IMR-90 (cell line): ENCODE measurements around the gene DMRTC2. TPM values are rescaled to one million over a fixed set of nuclear protein-coding genes. Genes with fewer than 3 reads are reported as not detected.

Experiments
- ATAC-seq: fragments of 200-7000 bp; cut with Tn5 transposase; 2 replicates; pipeline ENCODE4 v1.9.1; 2020; ENCODE audit warnings: low read depth, mild to moderate bottlenecking, moderate library complexity
- BruUV-seq: library from RNA; stranded (reverse); fragments of 400-500 nt; replicated peaks from 2 replicates; lab custom pipeline; 2021; lab: Mats Ljungman, UMichigan
- CTCF ChIA-PET: fragments of 300-600 bp; formaldehyde crosslinking; extraction: SDS; loops from one replicate; lab custom pipeline; 2021; ENCODE audit warnings: antibody characterized with exemption; lab: Yijun Ruan, JAX
- POLR2A ChIA-PET: fragments of 300-600 bp; sonication (Branson Sonifier 250); formaldehyde crosslinking; loops from one replicate; lab custom pipeline; 2022; ENCODE audit warnings: antibody characterized with exemption; ENCODE audit not compliant: unreplicated experiment; lab: Charles Lee
- DNase-seq: peaks from one replicate; pipeline ENCODE4 v3.0.0; 2013
- H2AFZ ChIP-seq: replicated peaks from 2 replicates; pipeline ENCODE3; 2013; ENCODE audit warnings: low read length, mild to moderate bottlenecking; ENCODE audit not compliant: poor library complexity
- H2AK5ac ChIP-seq: 2 replicates; pipeline ENCODE4 v1.6.1; 2013; ENCODE audit warnings: low read depth, low read length, inconsistent platforms
- H2AK9ac ChIP-seq: replicated peaks from 2 replicates; pipeline ENCODE3; 2013; ENCODE audit warnings: mild to moderate bottlenecking, low read depth, low read length, moderate library complexity; ENCODE audit not compliant: poor library complexity
- H2BK120ac ChIP-seq: 2 replicates; pipeline ENCODE4 v1.6.1; 2013; ENCODE audit warnings: low read depth, low read length, inconsistent platforms
- H2BK15ac ChIP-seq: 3 replicates; pipeline ENCODE4 v1.6.1; 2013; ENCODE audit warnings: low read depth, low read length, inconsistent platforms
- H2BK20ac ChIP-seq: 2 replicates; pipeline ENCODE4 v1.6.1; 2013; ENCODE audit warnings: low read depth, mild to moderate bottlenecking, inconsistent platforms, low read length, moderate library complexity
- H2BK5ac ChIP-seq: 2 replicates; pipeline ENCODE4 v1.6.1; 2013; ENCODE audit warnings: mild to moderate bottlenecking, low read depth, low read length, inconsistent platforms; ENCODE audit not compliant: poor library complexity, severe bottlenecking
- H3K14ac ChIP-seq: replicated peaks from 2 replicates; pipeline ENCODE4 v1.6.1; 2013; ENCODE audit warnings: low read depth, low read length, inconsistent platforms
- H3K18ac ChIP-seq: 2 replicates; pipeline ENCODE4 v1.6.1; 2013; ENCODE audit warnings: low read depth, low read length, control low read depth
- H3K23ac ChIP-seq: 2 replicates; pipeline ENCODE4 v1.6.1; 2013; ENCODE audit warnings: low read depth, low read length, inconsistent platforms
- H3K27ac ChIP-seq: 2 replicates; pipeline ENCODE4 v1.5.1; 2013; ENCODE audit warnings: mild to moderate bottlenecking, control low read depth, low read length; ENCODE audit not compliant: insufficient read depth
- H3K27me3 ChIP-seq: 2 replicates; pipeline ENCODE4 v1.6.1; 2013; ENCODE audit warnings: low read length; ENCODE audit not compliant: control insufficient read depth, insufficient read depth
- H3K36me3 ChIP-seq: 2 replicates; pipeline ENCODE4 v1.6.1; 2013; ENCODE audit warnings: low read length, mixed read lengths; ENCODE audit not compliant: control insufficient read depth, insufficient read depth
- H3K4ac ChIP-seq: 2 replicates; pipeline ENCODE4 v1.6.1; 2013; ENCODE audit warnings: low read depth, low read length, inconsistent platforms
- H3K4me1 ChIP-seq: 2 replicates; pipeline ENCODE4 v1.6.1; 2013; ENCODE audit warnings: low read length, mixed read lengths; ENCODE audit not compliant: control insufficient read depth, insufficient read depth
- H3K4me2 ChIP-seq: 2 replicates; pipeline ENCODE4 v1.6.1; 2013; ENCODE audit warnings: low read depth, mild to moderate bottlenecking, control low read depth, low read length, moderate library complexity
- H3K4me3 ChIP-seq: 2 replicates; pipeline ENCODE4 v1.5.1; 2013; ENCODE audit warnings: low read depth, mild to moderate bottlenecking, control low read depth, low read length, moderate library complexity; ENCODE audit not compliant: insufficient read depth
- H3K56ac ChIP-seq: 2 replicates; pipeline ENCODE4 v1.6.1; 2013; ENCODE audit warnings: low read length, inconsistent platforms; ENCODE audit not compliant: insufficient read depth; ENCODE audit errors: extremely low read depth
- H3K79me1 ChIP-seq, 2 experiments: 2 replicates each; pipeline ENCODE4 v1.6.1; 2013; ENCODE audit warnings: low read length in 2 of 2, inconsistent platforms in 1 of 2, low read depth in 1 of 2
- H3K9ac ChIP-seq: 2 replicates; pipeline ENCODE4 v1.6.1; 2013; ENCODE audit warnings: low read depth, low read length, control low read depth
- H3K9me1 ChIP-seq: 2 replicates; pipeline ENCODE4 v1.6.1; 2013; ENCODE audit warnings: low read length, inconsistent platforms; ENCODE audit not compliant: insufficient read depth
- H3K9me3 ChIP-seq: 2 replicates; pipeline ENCODE4 v1.6.1; 2013; ENCODE audit warnings: low read length; ENCODE audit not compliant: control insufficient read depth, insufficient read depth
- H4K20me1 ChIP-seq: 2 replicates; pipeline ENCODE4 v1.6.1; 2013; ENCODE audit warnings: low read length, inconsistent platforms; ENCODE audit not compliant: insufficient read depth
- H4K5ac ChIP-seq: 2 replicates; pipeline ENCODE4 v1.6.1; 2013; ENCODE audit warnings: mild to moderate bottlenecking, low read depth, low read length, control low read depth
- H4K8ac ChIP-seq, 2 experiments: 2 replicates each; pipeline ENCODE4 v1.6.1; 2013; ENCODE audit warnings: low read depth in 2 of 2, low read length in 2 of 2, control low read depth in 1 of 2, inconsistent platforms in 1 of 2
- H4K91ac ChIP-seq: 2 replicates; pipeline ENCODE4 v1.6.1; 2013; ENCODE audit warnings: low read depth, low read length, inconsistent platforms; ENCODE audit not compliant: insufficient read depth
- BHLHE40 ChIP-seq: fragments of 150-350 bp; IDR thresholded peaks from 2 replicates; pipeline ENCODE4 v1.6.1; 2016; ENCODE audit warnings: mild to moderate bottlenecking, low read depth, low read length
- CEBPB ChIP-seq: IDR thresholded peaks from 2 replicates; pipeline ENCODE4 v1.6.1; 2012; ENCODE audit warnings: low read depth, low read length, improper control_type of control experiment
- CHD1 ChIP-seq: IDR thresholded peaks from 2 replicates; pipeline ENCODE4 v1.6.1; 2012; ENCODE audit warnings: low read depth, low read length, improper control_type of control experiment
- ELK1 ChIP-seq: fragments of 150-350 bp; IDR thresholded peaks from 2 replicates; pipeline ENCODE4 v1.6.1; 2016; ENCODE audit warnings: low read depth, mild to moderate bottlenecking, low read length, moderate library complexity, borderline replicate concordance
- FOS ChIP-seq: fragments of 150-350 bp; IDR thresholded peaks from 2 replicates; pipeline ENCODE4 v1.6.1; 2016; ENCODE audit warnings: low read depth, low read length
- MAFK ChIP-seq: IDR thresholded peaks from 2 replicates; pipeline ENCODE4 v1.6.1; 2012; ENCODE audit warnings: low read depth, low read length, improper control_type of control experiment
- MAZ ChIP-seq: IDR thresholded peaks from 2 replicates; pipeline ENCODE4 v1.6.1; 2012; ENCODE audit warnings: low read depth, mild to moderate bottlenecking, low read length, improper control_type of control experiment, moderate library complexity, borderline replicate concordance
- MXI1 ChIP-seq: IDR thresholded peaks from 2 replicates; pipeline ENCODE4 v1.6.1; 2012; ENCODE audit warnings: low read depth, mild to moderate bottlenecking, low read length, moderate library complexity, borderline replicate concordance
- POLR2A ChIP-seq: IDR thresholded peaks from 2 replicates; pipeline ENCODE4 v1.6.1; 2012; ENCODE audit warnings: mild to moderate bottlenecking, low read depth, low read length
- RAD21 ChIP-seq: IDR thresholded peaks from 2 replicates; pipeline ENCODE4 v1.6.1; 2012; ENCODE audit warnings: low read length, improper control_type of control experiment
- RCOR1 ChIP-seq: IDR thresholded peaks from 2 replicates; pipeline ENCODE4 v1.6.1; 2012; ENCODE audit warnings: mild to moderate bottlenecking, low read length, improper control_type of control experiment; ENCODE audit not compliant: insufficient replicate concordance
- RFX5 ChIP-seq: IDR thresholded peaks from 2 replicates; pipeline ENCODE4 v1.8.0; 2012; ENCODE audit warnings: low read depth, mild to moderate bottlenecking, low read length, moderate library complexity
- SMC3 ChIP-seq: fragments of 150-350 bp; IDR thresholded peaks from 2 replicates; pipeline ENCODE4 v1.6.1; 2016; ENCODE audit warnings: low read depth, mild to moderate bottlenecking, antibody characterized with exemption, low read length, moderate library complexity
- WGBS, 2 experiments: methylation state at CpG; one replicate each; pipeline versions ENCODE4 v1.1.5 to v1.1.7; 2013; ENCODE audit warnings: missing lambda C conversion rate in 2 of 2; ENCODE audit not compliant: insufficient read length in 1 of 2; ENCODE audit errors: extremely low coverage in 2 of 2; 5-methylcytosine and 5-hydroxymethylcytosine counted together
- dilution Hi-C: fragments of 300-500 bp; cut with HindIII; formaldehyde crosslinking; loops from one replicate; pipeline ENCODE4 v1.14.3; 2018; ENCODE audit warnings: low sequenced_read_pairs; ENCODE audit not compliant: unreplicated experiment
- in situ Hi-C: fragments of 300-500 bp; cut with MboI; formaldehyde crosslinking; loops from 3 replicates; pipeline ENCODE4 v1.14.3; 2019; ENCODE audit warnings: low sequenced_read_pairs, inconsistent platforms, mixed read lengths
- intact Hi-C: fragments of 100-400 bp; cut with micrococcal nuclease; formaldehyde crosslinking; loops from 2 replicates; pipeline ENCODE4 v1.10.0; 2022
- polyA plus RNA-seq, 3 experiments: library from polyadenylated mRNA; depleted of rRNA; stranded (reverse); fragments of >200 nt; gene quantifications; 2 replicates each; pipeline ENCODE4 v1.2.3, GENCODE V29; 2012; ENCODE audit warnings: low replicate concordance in 1 of 3
- total RNA-seq: library from RNA; depleted of rRNA; stranded (reverse); fragments of >200 nt; gene quantifications from 2 replicates; pipeline ENCODE4 v1.2.3, GENCODE V29; 2012
- TF ChIP-seq, protein P1 (sequence below): conservative IDR thresholded peaks from 2 replicates; pipeline ENCODE4 v1.5.1; 2012; ENCODE audit warnings: mild to moderate bottlenecking, low read depth, low read length, improper control_type of control experiment

Gene DMRTC2
- total and polyA plus RNA-seq, 2 of the 4 experiments (the other 2 are of a cell fraction) = not detected

- no peak overlapping the region for H3K4me2 ChIP-seq
- no peak overlapping the region for H3K4ac ChIP-seq
- no peak overlapping the region for H2BK15ac ChIP-seq
- no peak overlapping the region for H2BK5ac ChIP-seq
- in situ Hi-C loops (no loop called here), intact Hi-C loops (no loop called here), dilution Hi-C loops (no loop called here)
- ChIA-PET POLR2A (no interaction called here), CTCF (no interaction called here)
- no peak overlapping the region for H3K56ac ChIP-seq
- H3K79me1 ChIP-seq = peaks cover under 1 to 5% of the 10 kb centered on the region in 2 experiments; a peak in 3 of 4 replicates
- H2AK5ac ChIP-seq = no peak overlapping the region
- TF ChIP-seq POLR2A (no peak), MAFK (no peak), RCOR1 (no peak), BHLHE40 (no peak), RFX5 (no peak), SMC3 (no peak), CEBPB (no peak), FOS (no peak), MAZ (no peak), MXI1 (no peak), RAD21 (no peak), CHD1 (no peak), ELK1 (no peak)
- TF ChIP-seq, protein P1, sequence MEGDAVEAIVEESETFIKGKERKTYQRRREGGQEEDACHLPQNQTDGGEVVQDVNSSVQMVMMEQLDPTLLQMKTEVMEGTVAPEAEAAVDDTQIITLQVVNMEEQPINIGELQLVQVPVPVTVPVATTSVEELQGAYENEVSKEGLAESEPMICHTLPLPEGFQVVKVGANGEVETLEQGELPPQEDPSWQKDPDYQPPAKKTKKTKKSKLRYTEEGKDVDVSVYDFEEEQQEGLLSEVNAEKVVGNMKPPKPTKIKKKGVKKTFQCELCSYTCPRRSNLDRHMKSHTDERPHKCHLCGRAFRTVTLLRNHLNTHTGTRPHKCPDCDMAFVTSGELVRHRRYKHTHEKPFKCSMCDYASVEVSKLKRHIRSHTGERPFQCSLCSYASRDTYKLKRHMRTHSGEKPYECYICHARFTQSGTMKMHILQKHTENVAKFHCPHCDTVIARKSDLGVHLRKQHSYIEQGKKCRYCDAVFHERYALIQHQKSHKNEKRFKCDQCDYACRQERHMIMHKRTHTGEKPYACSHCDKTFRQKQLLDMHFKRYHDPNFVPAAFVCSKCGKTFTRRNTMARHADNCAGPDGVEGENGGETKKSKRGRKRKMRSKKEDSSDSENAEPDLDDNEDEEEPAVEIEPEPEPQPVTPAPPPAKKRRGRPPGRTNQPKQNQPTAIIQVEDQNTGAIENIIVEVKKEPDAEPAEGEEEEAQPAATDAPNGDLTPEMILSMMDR = no peak
- no peak overlapping the region for H3K4me3 ChIP-seq
- H2BK20ac ChIP-seq = no peak overlapping the region
- no peaks in the 10 kb centered on the region for H3K4me1 ChIP-seq
- H2AK9ac ChIP-seq = no peak overlapping the region
- ATAC-seq = no peak
- no peak overlapping the region for H2BK120ac ChIP-seq
- no peak overlapping the region for H3K14ac ChIP-seq
- H4K20me1 ChIP-seq = no peaks in the 10 kb centered on the region; the same call in 1 of the 2 replicates
- no peak overlapping the region for H3K18ac ChIP-seq
- no peaks in the 10 kb centered on the region for H3K27me3 ChIP-seq
- H4K91ac ChIP-seq = no peak overlapping the region
- no peak for DNase-seq
- no peak overlapping the region for H3K23ac ChIP-seq
- no peak overlapping the region for H3K9ac ChIP-seq
- WGBS, 2 experiments = no CpG with 5 or more reads among the region's 3 CpGs
- no peaks in the 10 kb centered on the region for H3K9me1 ChIP-seq
- no peaks in the 10 kb centered on the region for H3K9me3 ChIP-seq
- H4K8ac ChIP-seq = no peak overlapping the region
- H3K27ac ChIP-seq = no peak overlapping the region
- no TSS peak for BruUV-seq
- no peak overlapping the region for H2AFZ ChIP-seq
- peaks cover 57% of the 10 kb centered on the region for H3K36me3 ChIP-seq
- H4K5ac ChIP-seq = no peak overlapping the region
These were observed 52.3 kb downstream of the DMRTC2 start for GRCh38 chr19:41897181-41897580.
